HT-29 (cell line): Measurements from ENCODE around the gene YAF2. TPM values are rescaled to one million over a fixed set of nuclear protein-coding genes. Genes with fewer than 3 reads are reported as not detected.
A peak's percentile ranks its signal among the peaks of the same experiment; 100 is the strongest.
"Not testable (repeated sequence)": the region's sequence is repeated elsewhere in the genome, so short reads cannot be mapped to it uniquely, and the experiment has no call there.

Experiments
- DNase-seq: peaks from one replicate; pipeline ENCODE4 v3.0.0-alpha.2; 2015; ENCODE audit warnings: low spot score
- total RNA-seq: library from RNA; depleted of rRNA; stranded (reverse); fragments of >200 nt; shearing (Covaris generic); gene quantifications from 2 replicates; pipeline ENCODE4 v1.2.3, GENCODE V29; 2014

The YAF2 gene
- total RNA-seq, 1 experiment from 2014 or later, result 6.8 TPM

DNA sequence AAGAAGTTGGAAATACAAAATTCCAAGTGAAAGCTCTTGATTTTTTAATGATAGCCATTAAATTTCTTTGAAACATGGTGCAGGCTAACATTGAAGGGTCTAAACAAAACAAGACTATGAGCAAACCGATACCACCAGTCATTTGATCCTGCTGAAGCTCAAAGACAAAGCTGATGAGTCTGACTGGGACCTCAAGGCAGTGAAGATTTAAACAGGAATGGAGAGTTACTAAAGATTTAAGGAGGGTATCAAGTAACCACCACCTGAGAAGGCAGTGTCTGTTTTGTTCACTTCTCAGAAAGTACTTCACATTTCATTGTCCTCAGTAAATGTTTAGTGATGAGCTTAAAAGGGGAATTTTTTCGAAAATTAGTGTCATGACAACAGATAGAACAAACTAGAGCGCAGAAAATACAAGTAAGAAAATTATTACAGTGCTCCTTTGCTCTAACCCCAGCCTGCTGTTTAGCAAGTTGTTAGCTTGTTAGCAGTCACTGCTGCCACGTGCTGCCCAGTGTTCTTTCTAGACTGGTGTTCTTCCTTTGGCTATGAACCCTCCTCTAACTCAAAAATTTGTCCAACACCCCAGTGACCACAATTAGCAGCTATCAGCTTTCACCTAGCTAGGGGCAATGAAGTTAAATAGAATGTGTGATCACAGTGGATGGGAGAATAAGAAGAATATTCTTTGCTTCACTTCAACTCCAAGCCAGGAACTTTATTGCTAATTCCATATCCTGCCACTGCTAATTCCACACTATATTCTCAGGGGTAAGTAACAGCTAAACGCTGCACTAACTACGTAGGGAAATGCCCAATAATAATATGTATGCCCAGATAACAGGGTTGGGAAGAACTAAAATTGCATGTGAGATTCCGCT lies 41.1 kb downstream of the YAF2 start:
- DNase-seq, result no peak

DNA sequence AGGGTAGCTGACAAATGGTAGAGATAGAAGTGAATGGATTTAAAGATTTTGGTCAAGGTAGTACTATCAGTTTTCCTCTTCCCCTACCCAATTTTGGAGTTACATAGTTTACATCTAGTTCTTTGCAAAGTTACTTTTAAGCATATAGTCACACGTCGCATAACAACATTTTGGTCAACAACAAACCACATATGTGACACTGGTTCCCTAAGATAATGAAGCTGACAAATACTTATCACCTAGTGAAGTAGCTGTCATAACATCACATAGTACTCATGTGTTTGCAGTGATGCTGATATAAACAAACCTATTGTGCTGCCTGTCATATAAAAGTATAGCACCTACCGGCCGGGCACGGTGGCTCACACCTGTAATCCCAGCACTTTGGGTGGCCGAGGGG lies 45.4 kb downstream of the YAF2 start:
- no peak for DNase-seq

DNA sequence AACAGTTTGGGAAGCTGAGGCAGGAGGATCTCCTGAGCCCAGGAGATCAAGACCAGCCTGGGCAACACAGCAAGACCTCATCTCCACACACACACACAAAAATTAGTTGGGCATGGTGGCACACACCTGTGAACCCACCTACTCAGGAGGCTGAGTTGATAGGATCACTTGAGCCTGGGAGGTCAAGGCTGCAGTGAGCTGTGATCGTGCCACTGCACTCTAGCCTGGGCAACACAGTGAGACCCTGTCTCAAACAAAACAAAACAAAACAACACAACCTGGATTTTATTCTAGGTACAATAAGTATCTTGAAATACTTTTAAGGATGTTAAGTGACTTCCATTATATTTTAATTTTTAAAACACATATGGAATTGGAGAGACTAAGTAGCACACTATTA lies 45.8 kb downstream of the YAF2 start:
- no peak for DNase-seq

DNA sequence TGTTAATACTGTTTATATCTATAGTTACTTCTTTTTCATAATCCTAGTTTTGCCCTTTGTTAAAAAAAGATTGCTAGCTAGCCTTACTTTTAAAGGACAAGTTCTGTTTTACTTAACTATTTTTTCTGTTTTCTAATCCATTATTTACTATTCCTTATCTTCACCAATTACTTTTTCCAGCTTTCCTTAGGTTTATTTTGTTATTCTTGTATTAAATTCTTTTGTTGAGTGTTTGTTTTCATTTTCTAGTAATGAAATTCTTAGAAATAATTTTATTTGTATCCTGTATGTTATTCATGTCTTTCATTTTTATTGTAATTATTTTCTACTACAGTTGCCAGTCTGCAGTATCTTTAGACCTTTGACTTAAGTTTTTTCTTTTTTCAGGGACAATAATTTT lies 47.7 kb downstream of the YAF2 start:
- no peak for DNase-seq

DNA sequence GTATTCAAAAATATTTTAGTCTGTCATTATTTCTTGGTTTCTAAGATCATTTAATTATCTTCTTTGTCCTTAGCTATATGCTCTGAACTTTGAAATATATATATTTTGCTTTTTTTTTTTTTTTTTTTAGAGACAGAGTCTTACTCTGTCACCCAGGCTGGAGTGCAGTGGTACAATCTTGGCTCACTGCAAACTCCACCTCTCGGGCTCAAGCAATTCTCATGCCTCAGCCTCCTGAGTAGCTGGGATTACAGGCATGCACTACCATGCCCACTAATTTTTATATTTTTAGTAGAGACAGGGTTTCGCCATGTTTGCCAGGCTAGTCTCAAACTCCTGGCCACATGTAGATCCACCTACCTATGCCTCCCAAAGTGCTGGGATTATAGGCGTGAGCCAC lies 49.8 kb downstream of the YAF2 start:
- not testable (repeated sequence) for DNase-seq

DNA sequence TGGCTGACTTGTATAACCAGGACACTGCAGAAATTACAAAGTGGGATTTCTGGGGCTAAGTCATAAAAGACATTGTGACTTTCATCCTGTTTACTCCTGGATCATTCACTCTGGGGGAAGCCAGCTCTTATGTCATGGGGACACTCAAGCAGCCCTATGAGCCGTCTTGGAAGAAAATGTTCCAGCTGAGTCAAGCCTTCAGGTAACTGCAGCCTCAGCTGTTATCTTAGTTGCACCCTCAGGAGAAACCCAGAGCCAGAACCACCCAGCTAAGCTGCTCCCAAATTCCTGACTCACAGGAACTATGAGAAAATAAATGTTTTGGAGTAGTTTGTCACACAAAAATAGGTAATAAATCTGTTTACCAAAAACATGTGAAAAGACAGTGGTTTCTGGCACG lies 50.2 kb downstream of the YAF2 start:
- no peak for DNase-seq

DNA sequence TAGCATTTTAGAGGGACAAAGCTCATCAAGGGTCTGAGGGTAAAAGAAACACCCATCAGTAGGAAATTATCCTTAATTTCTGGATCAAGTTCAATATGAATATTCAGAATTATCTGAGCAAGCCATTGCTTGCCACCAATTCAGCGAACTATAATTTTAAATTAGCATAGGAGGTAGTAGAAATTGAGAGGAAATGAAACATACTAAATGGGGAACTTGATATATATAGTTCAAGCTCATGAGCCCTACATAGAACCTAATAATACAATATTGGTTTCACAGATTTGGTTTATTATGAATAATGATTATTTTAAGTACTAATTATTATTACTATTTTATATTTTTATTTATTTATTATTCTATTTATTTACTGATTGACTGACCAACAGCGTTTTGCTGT lies 51.3 kb downstream of the YAF2 start:
- DNase-seq, result no peak

DNA sequence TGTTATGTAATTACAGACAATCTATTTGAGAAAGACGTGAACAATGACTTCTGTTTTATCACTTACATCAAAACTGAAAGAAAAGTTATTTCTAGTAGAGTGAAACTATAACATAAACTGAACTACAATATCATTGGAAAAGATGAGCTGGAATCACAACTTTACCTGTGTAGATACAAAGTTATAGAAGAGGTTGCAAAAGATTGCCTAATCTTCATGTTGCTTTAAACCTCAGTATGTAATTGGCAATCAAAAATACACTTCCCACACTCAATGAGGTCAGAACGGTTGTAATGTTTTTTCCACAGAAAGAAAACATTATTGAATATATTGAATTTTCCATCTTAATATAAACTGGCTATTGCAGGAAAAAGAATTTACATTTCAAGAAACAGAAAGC lies 55.7 kb downstream of the YAF2 start:
- no peak for DNase-seq

DNA sequence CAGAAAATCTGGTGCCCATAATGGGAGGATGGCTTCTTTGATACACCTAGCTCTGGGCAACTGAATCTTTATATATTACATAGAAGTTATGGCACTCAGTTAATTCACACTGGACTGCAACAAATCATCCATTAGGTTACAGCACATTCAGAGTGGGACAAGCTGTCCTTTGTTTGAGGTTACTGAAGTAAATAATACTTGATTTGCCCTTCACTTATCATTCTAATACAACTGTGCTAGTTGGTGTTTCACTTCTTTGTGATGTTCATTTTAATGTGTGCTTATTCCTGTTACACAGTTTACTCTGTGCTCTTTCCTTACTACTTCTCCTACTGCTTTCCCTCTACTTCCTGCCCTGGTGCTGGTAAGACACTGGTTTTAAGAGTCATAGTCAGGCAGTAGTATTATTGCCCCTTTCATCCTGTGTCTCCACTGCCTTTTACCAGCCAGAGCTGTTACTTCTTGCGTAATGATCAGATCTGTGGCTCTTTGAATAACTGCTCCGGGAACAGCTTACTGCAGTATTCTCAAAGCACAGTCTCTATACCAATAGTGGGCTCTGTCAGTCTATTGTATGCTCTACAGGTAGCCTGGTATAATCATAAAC lies 57.0 kb downstream of the YAF2 start:
- DNase-seq, result no peak

DNA sequence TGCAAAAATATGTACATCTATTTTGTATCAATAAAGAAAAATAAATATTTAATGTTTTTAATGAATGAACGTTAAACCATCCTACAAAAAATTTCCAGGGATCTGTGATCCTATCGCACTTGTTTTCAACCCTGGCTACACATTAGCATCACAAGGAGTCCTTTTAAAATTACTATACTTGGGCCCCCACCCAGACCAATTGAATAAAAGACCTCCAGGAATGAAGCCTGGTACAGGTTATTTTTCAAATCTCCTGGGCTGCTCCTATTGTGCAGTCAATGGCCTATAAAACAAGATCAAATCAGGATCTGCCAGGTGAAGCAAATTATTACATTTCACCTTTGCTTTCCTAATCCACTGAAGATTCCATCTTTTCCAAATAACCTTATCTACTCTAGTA lies 59.9 kb downstream of the YAF2 start:
- DNase-seq, result no peak

DNA sequence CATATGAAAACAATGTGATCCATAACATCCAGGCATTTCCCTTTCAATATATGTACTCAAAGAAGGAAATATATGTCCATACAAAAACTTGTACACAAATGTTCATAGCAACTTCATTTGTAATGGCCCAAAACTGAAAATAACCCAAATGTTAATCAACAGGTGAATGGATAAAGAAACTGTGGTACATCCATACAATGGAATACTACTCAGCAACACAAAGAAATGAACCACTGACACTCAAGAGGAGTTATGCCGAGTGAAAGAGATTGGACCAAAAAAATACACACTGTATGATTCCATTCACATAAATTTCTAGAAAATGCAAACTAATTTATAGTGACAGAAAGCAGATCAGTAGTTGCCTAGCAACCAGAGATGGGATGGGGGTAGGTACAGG lies 63.1 kb downstream of the YAF2 start:
- no peak for DNase-seq

DNA sequence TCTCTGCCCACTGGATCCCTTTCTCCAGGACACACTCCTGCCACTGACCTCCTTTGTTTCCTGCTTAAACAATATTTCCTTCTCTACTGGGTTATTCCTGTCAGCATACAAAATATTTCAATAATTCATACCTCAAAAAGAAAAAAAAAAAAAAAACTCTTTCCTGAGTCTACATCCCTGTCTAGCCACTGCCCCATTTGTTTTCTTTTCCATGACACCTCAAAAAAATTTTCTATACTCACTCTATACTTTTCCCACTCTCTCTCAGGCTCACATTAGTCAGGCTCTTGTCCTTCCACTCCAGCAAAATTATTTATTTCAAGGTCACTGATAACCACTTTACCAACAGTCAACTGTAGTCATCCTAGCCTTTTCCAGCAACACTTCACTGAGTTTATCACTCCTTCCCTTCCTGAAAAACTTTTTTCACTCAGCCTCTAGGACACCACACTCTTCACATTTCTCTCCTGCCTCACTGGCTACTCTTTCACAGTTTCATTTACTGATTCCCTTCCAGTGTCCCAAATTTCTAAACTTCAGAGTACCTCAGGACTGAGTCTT lies 64.0 kb downstream of the YAF2 start:
- DNase-seq, result no peak

DNA sequence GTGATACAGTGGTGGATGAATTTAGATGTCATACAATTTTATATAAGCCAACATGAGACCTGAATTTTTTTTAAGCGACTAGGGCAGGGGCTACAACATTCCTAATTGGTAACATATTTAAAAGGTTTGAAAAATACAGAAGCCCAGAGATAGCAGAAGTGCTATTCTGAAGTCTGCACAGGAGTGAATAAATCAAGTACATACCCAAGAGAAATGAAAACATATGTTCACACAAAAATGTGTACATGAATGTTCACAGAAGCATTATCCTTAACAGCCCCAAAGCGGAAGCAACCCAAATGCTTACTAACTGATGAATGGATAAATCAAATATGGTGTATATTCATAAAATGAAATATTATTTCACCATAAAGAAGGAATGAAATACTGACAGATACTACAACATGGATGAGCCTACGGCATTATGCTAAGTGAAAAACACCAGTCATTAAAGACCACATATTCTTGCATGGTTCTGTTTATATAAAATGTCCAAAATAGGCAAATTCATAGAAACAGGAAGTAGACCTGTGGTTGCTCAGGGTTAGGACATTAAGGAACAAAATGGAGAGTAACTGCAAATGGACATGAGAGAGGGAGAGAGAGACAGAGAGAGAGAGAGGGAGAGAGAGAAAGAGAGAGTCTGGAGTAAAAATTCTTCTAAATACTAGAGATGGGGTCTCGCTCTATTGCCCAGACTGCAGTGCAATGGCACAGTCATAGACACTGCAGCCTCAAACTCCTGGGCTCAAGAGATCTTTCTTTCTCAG lies 65.4 kb downstream of the YAF2 start:
- no peak for DNase-seq

DNA sequence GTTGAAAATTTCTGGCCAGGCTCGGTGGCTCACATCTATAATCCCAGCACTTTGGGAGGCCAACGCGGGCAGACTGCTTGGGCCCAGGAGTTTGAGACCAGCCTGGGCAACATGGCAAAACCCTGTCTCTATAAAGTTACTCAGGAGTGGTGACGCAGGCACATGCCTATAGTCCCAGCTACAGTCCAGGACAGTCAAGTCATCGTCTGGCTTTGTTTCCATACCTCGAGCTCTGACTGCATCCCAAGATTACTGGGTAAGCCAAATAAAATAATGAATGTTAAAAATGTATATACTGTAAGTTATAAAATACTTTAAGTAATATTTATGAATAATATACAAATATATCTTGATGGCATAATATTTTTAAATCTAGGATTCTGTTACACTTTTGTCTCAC lies 70.3 kb downstream of the YAF2 start:
- no peak for DNase-seq

DNA sequence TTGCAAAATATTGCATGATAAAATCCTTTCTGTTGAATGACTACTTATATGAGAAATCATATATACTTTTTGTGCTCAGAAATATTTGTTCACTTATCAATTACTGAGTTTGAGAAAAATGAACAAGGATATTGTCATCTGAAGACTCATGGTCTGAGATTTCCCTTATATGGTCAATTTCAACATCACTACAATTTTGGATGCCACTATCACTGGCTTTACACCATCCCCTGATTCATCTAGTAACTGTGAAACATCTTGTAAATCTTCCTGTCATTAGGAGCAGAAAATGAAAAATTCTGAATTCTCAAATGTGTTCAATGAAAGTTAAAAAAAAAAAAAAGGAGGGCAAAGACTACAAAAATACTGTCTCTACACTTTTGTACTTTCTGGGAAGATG lies 71.5 kb downstream of the YAF2 start:
- no peak for DNase-seq

DNA sequence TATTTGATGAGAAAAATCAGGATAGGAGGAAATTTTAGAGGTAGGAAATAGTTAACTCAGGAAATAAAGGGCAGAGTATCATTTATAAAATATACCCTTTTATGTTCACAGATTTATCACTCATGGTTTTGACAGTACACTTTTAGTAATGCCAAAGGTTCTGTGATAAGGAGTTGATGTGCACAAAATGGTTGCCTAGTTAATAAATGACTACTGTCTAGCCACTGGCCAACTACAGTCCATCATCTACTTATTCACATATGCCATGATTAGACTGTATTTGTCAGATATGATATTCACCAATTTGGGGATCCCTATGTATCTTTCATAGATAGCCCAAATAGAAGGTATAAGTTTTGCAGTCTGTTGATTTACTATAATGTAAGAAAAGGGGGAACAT lies 74.1 kb downstream of the YAF2 start:
- DNase-seq, result no peak

DNA sequence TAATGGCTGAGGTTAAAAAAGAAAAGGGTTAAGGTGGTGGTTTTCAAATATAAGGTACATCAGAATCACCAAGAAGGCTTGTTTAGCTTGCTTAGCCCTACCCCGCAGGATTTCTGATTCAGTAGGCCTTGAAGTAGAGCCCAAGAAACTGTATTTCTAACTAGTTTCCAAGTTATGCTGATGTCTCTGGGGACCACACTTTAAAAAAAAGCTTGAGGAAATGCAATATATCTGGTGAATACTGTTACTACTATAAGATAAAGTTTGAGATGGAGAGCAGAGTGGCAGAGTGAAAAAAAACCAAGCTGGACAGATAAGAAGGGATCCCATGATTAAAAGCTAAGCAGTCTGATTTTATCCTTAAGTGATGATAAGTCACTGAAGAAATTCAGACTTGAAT lies 75.1 kb downstream of the YAF2 start:
- DNase-seq, result no peak

DNA sequence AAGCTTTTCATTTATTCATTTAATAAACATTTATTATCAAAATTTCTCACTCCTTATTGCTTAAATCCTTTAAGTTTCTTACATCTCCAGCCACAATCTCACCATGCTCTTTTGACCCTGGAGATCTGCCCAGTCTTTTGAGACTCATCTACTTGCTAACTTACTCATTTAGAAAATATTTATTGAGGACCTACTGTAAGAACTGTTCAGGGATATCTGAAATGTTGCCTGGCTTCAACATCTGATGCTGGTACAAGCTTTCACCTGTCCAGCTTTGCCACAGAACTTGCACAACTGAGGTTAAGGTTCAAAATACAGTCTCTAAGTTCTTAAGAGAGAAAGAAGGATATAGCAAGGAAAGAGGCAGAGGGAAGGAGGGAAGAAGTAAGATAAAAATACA lies 75.9 kb downstream of the YAF2 start:
- DNase-seq, result no peak

DNA sequence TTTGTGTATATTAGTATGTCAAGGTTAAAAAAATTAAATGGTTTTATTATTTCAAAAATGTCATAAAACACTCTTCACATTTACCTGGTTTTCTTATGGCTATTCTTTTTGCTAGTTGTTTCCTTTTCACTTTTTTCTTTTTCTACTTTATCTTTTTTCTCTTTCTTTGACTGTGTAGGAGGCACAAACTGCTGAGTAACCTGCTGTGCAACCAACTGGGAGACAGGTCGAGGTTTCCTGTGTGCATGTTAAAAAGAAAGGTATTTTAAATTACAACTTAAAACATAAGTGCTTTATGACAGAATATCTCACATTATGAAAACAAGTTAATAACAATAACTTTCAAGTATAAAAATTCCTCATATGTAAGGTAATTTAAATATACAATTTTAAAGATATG lies 76.5 kb downstream of the YAF2 start:
- no peak for DNase-seq

DNA sequence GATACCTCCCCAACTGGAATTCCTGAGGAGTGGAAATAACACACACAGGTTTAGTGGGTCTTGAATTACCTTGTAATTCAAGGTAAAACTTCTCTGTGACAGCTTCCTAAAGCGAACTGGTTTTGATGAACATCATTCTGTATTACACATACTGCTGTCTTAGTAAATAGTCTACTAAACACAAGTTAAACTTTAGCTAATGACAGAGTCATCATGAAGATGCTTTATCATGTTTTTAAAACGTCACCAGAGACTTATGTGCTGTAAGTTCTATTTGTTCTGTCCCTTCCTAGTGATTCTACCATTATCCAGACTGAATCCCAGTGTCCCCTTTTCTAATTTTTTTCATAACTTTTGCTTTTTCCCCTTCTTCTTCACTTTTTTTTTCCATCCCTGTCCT lies 81.8 kb downstream of the YAF2 start:
- DNase-seq, result no peak

DNA sequence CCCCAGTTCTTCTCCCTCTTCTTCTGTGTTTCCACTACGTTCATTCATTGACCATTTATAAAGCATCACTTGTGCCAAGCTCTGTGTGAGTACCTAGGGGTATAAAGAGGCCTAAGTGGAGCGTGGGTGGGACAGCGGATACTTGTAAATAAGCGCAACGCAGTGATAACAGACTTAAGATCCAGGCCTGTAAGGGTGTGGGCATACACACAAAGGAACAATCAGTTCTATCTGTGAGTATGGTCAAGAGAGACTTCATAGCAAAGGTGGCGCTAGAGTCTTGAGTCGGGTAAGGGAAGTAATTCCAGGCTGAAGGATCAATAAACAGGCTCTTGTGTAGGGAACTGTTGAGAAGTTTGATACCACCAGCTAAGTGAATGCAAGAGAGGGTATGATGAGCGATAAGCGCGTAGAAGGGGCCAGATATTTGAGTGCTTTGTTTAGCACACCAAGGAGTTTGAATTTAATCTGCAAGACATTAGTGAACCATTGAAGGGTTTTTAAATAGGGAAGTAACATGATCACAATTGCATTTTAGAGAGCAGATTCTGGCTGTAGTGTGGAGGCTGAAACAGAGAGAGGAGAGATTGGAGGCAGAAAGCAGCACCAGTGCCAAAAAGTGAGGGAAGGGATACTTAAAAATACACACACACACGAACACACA lies 92.4 kb downstream of the YAF2 start:
- DNase-seq, result peak; percentile 70

DNA sequence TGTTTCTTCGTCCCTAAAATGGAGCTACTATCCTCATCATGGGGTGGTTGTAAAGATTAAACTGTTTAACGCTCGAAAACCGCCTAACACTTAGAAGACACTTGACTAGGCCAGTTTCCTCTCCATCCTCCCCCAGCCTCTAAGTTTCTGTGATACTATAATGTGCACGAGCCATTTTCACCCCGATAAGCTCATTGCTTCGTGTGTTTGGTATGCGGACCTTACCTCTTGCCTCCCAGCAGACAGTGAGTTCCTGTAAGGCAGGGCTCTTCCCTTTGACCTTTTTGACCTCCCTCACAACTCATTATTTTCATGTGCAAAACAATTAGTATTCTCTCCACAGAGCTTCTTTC lies 92.9 kb downstream of the YAF2 start:
- peak; percentile 51 for DNase-seq
